H1 (cell line): ENCODE measurements around the gene RNASEH2C. TPM values are rescaled to one million over a fixed set of nuclear protein-coding genes. Genes with fewer than 3 reads are reported as not detected.

Source experiments
- CTCF ChIA-PET: fragments of 300-600 bp; sonication (Branson Sonifier 250); formaldehyde crosslinking; loops from one replicate; lab custom pipeline; 2021; ENCODE audit not compliant: partially characterized antibody; lab: Charles Lee
- POLR2A ChIA-PET: fragments of 300-600 bp; sonication (Branson Sonifier 250); formaldehyde crosslinking; loops from one replicate; lab custom pipeline; 2021; ENCODE audit warnings: inconsistent platforms; ENCODE audit not compliant: partially characterized antibody; lab: Charles Lee
- DNase-seq, 2 experiments: peaks; one replicate each; pipeline versions ENCODE4 v3.0.0 to v3.0.0-alpha.2; 2010 to 2022; ENCODE audit warnings: low spot score in 2 of 2, low read depth in 1 of 2, mixed read lengths in 1 of 2
- FAIRE-seq: peaks from 2 replicates; lab custom pipeline; 2011; peaks lifted over from hg19 to GRCh38; lab: Jason Lieb, UNC
- H2AFZ ChIP-seq: 2 replicates; pipeline ENCODE4 v1.8.1; 2012; ENCODE audit warnings: low read length, inconsistent platforms
- H2AK5ac ChIP-seq: 2 replicates; pipeline ENCODE4 v1.6.1; 2013; ENCODE audit warnings: low read depth, low read length
- H2BK120ac ChIP-seq: replicated peaks from 2 replicates; pipeline ENCODE3; 2013; ENCODE audit warnings: low read depth, low read length, inconsistent platforms
- H2BK12ac ChIP-seq: 2 replicates; pipeline ENCODE4 v1.6.1; 2013; ENCODE audit warnings: low read depth, low read length
- H2BK15ac ChIP-seq: 2 replicates; pipeline ENCODE4 v1.6.1; 2013; ENCODE audit warnings: low read length
- H2BK20ac ChIP-seq: 2 replicates; pipeline ENCODE4 v1.6.1; 2013; ENCODE audit warnings: low read length
- H2BK5ac ChIP-seq: 2 replicates; pipeline ENCODE4 v1.6.1; 2013; ENCODE audit warnings: low read depth, low read length
- H3K14ac ChIP-seq: 2 replicates; pipeline ENCODE4 v1.6.1; 2013; ENCODE audit warnings: inconsistent platforms; ENCODE audit not compliant: insufficient read length
- H3K18ac ChIP-seq: 2 replicates; pipeline ENCODE4 v1.6.1; 2013; ENCODE audit warnings: low read length; ENCODE audit errors: extremely low read depth
- H3K23ac ChIP-seq: 2 replicates; pipeline ENCODE4 v1.6.1; 2013; ENCODE audit warnings: inconsistent platforms; ENCODE audit not compliant: insufficient read length
- H3K23me2 ChIP-seq: 2 replicates; pipeline ENCODE4 v1.6.1; 2013; ENCODE audit warnings: low read depth, low read length
- H3K27ac ChIP-seq: 2 replicates; pipeline ENCODE4 v1.6.1; 2011; ENCODE audit warnings: low read depth, low read length, inconsistent platforms
- H3K27me3 ChIP-seq, 4 experiments: replicated peaks in 1 of 4; 1 replicate in 1 of 4; 2 replicates in 3 of 4; pipeline versions ENCODE4 v1.6.1 to v1.8.1; 2011 to 2013; ENCODE audit warnings: low read length in 3 of 4, mild to moderate bottlenecking in 3 of 4, inconsistent platforms in 2 of 4, mixed read lengths in 2 of 4, moderate library complexity in 1 of 4; ENCODE audit not compliant: control insufficient read depth in 3 of 4, insufficient read depth in 3 of 4; ENCODE audit errors: extremely low read depth in 1 of 4
- H3K36me3 ChIP-seq, 4 experiments: 2 replicates each; pipeline versions ENCODE4 v1.6.1 to v1.8.1; 2011 to 2013; ENCODE audit warnings: mild to moderate bottlenecking in 4 of 4, low read length in 3 of 4, moderate library complexity in 2 of 4, control low read depth in 1 of 4, inconsistent platforms in 1 of 4; ENCODE audit not compliant: insufficient read depth in 4 of 4, control insufficient read depth in 2 of 4
- H3K4ac ChIP-seq: replicated peaks from 2 replicates; pipeline ENCODE3; 2013; ENCODE audit warnings: low read length, low read depth, mixed read lengths, inconsistent platforms; ENCODE audit not compliant: insufficient read length
- H3K4me1 ChIP-seq, 4 experiments: replicated peaks in 1 of 4; 1 replicate in 1 of 4; 2 replicates in 3 of 4; pipeline versions ENCODE4 v1.6.1 to v1.8.1; 2011 to 2013; ENCODE audit warnings: low read length in 3 of 4, inconsistent platforms in 2 of 4, mixed read lengths in 1 of 4; ENCODE audit not compliant: insufficient read depth in 4 of 4, control insufficient read depth in 3 of 4
- H3K4me2 ChIP-seq, 2 experiments: 2 replicates each; pipeline versions ENCODE4 v1.6.1 to v1.8.1; 2011 to 2013; ENCODE audit warnings: low read depth in 2 of 2, low read length in 2 of 2, control low read depth in 1 of 2, inconsistent platforms in 1 of 2, mild to moderate bottlenecking in 1 of 2; ENCODE audit not compliant: insufficient read depth in 1 of 2
- H3K4me3 ChIP-seq, 4 experiments: fragments of 200-600, 300-600 bp in 1 of 4; sonication (generic), shearing (Covaris generic), sonication (Bioruptor Twin) in 1 of 4; 2 replicates each; pipeline versions ENCODE4 v1.5.1 to v1.8.1; 2011 to 2016; ENCODE audit warnings: low read length in 4 of 4, low read depth in 3 of 4, control low read depth in 2 of 4, inconsistent platforms in 2 of 4, mild to moderate bottlenecking in 2 of 4, mixed read lengths in 1 of 4, moderate library complexity in 1 of 4; ENCODE audit not compliant: insufficient read depth in 2 of 4; ENCODE audit errors: extremely low read depth in 1 of 4
- H3K56ac ChIP-seq: replicated peaks from 2 replicates; pipeline ENCODE3; 2013; ENCODE audit warnings: low read depth, mild to moderate bottlenecking, mixed read lengths, low read length, inconsistent platforms; ENCODE audit not compliant: insufficient read length
- H3K79me1 ChIP-seq: 2 replicates; pipeline ENCODE4 v1.6.1; 2013; ENCODE audit warnings: low read depth, low read length, control low read depth
- H3K79me2 ChIP-seq, 2 experiments: 2 replicates each; pipeline versions ENCODE4 v1.6.1 to v1.8.1; 2012 to 2013; ENCODE audit warnings: low read length in 2 of 2, mild to moderate bottlenecking in 2 of 2, inconsistent platforms in 1 of 2; ENCODE audit not compliant: insufficient read depth in 2 of 2, control insufficient read depth in 1 of 2
- H3K9ac ChIP-seq, 4 experiments: replicated peaks in 1 of 4; 1 replicate in 1 of 4; 2 replicates in 3 of 4; pipeline versions ENCODE4 v1.6.1 to v1.8.1; 2011 to 2013; ENCODE audit warnings: low read depth in 3 of 4, low read length in 3 of 4, control low read depth in 2 of 4, mild to moderate bottlenecking in 2 of 4, moderate library complexity in 2 of 4, inconsistent platforms in 1 of 4; ENCODE audit errors: extremely low read depth in 1 of 4
- H3K9me3 ChIP-seq, 2 experiments: 2 replicates each; pipeline versions ENCODE4 v1.6.1 to v1.8.1; 2012 to 2013; ENCODE audit warnings: mild to moderate bottlenecking in 2 of 2, moderate library complexity in 2 of 2, control low read depth in 1 of 2, inconsistent platforms in 1 of 2, low read depth in 1 of 2, low read length in 1 of 2, mixed read lengths in 1 of 2; ENCODE audit not compliant: insufficient read depth in 2 of 2
- H4K20me1 ChIP-seq, 2 experiments: replicated peaks in 1 of 2; 2 replicates each; pipeline versions ENCODE3 to v1.8.1; 2011 to 2013; ENCODE audit warnings: inconsistent platforms in 2 of 2, low read length in 2 of 2, mild to moderate bottlenecking in 1 of 2; ENCODE audit not compliant: insufficient read depth in 2 of 2, control insufficient read depth in 1 of 2
- H4K5ac ChIP-seq: 2 replicates; pipeline ENCODE4 v1.6.1; 2013; ENCODE audit warnings: low read length, low read depth, mixed read lengths, inconsistent platforms; ENCODE audit not compliant: insufficient read length
- H4K8ac ChIP-seq: 2 replicates; pipeline ENCODE4 v1.8.0; 2013; ENCODE audit warnings: mild to moderate bottlenecking, moderate library complexity, low read length, inconsistent platforms; ENCODE audit not compliant: insufficient read depth; ENCODE audit errors: extremely low read depth
- H4K91ac ChIP-seq: replicated peaks from 2 replicates; pipeline ENCODE3; 2013; ENCODE audit warnings: low read length, mixed read lengths, inconsistent platforms; ENCODE audit not compliant: insufficient read length
- CREB1 ChIP-seq: IDR thresholded peaks from 2 replicates; pipeline ENCODE4 v1.6.1; 2012; ENCODE audit warnings: inconsistent platforms
- FOSL1 ChIP-seq: IDR thresholded peaks from 2 replicates; pipeline ENCODE4 v1.6.1; 2011; ENCODE audit warnings: mild to moderate bottlenecking, low read depth, low read length, moderate library complexity; ENCODE audit not compliant: insufficient read depth
- MAX ChIP-seq: IDR thresholded peaks from 2 replicates; pipeline ENCODE4 v1.6.1; 2012; ENCODE audit warnings: inconsistent platforms
- POLR2A ChIP-seq, 2 experiments: IDR thresholded peaks; 1 replicate in 1 of 2; 2 replicates in 1 of 2; pipeline ENCODE4 v1.6.1; 2011; ENCODE audit warnings: low read depth in 2 of 2, low read length in 2 of 2, mild to moderate bottlenecking in 2 of 2; ENCODE audit errors: control extremely low read depth in 1 of 2
- POLR2AphosphoS5 ChIP-seq: IDR thresholded peaks from 2 replicates; pipeline ENCODE4 v1.6.1; 2011; ENCODE audit warnings: low read depth, low read length
- RAD21 ChIP-seq, 2 experiments: IDR thresholded peaks in 1 of 2; conservative IDR thresholded peaks in 1 of 2; 2 replicates each; pipeline ENCODE4 v1.6.1; 2011; ENCODE audit warnings: low read depth in 2 of 2, low read length in 2 of 2, improper control_type of control experiment in 1 of 2, inconsistent platforms in 1 of 2, mild to moderate bottlenecking in 1 of 2, moderate library complexity in 1 of 2
- RBBP5 ChIP-seq: IDR thresholded peaks from 2 replicates; pipeline ENCODE4 v1.7.1; 2012; ENCODE audit warnings: low read depth, mild to moderate bottlenecking, inconsistent platforms, low read length, moderate library complexity, borderline replicate concordance
- RXRA ChIP-seq: IDR thresholded peaks from 2 replicates; pipeline ENCODE4 v1.6.1; 2011; ENCODE audit warnings: low read depth, mild to moderate bottlenecking, low read length, moderate library complexity; ENCODE audit not compliant: insufficient read depth
- SIRT6 ChIP-seq: IDR thresholded peaks from one replicate; pipeline ENCODE4 v1.7.1; 2012; ENCODE audit warnings: low read length, inconsistent platforms
- SIX5 ChIP-seq: IDR thresholded peaks from 2 replicates; pipeline ENCODE4 v1.6.1; 2011; ENCODE audit warnings: mild to moderate bottlenecking, low read depth, low read length
- SP1 ChIP-seq: IDR thresholded peaks from 2 replicates; pipeline ENCODE4 v1.6.1; 2011; ENCODE audit warnings: low read depth, low read length
- SP2 ChIP-seq: IDR thresholded peaks from 2 replicates; pipeline ENCODE4 v1.6.1; 2012; ENCODE audit warnings: mild to moderate bottlenecking, low read length, inconsistent platforms
- ZNF274 ChIP-seq: IDR thresholded peaks from 2 replicates; pipeline ENCODE4 v1.7.0; 2012; ENCODE audit warnings: low read length, borderline replicate concordance; ENCODE audit errors: extremely low read depth
- WGBS, 2 experiments: shearing (Covaris generic) in 1 of 2; methylation state at CpG; one replicate each; pipeline versions ENCODE4 v1.1.6 to v1.1.7; 2013 to 2015; ENCODE audit warnings: low lambda C conversion rate in 2 of 2, mixed read lengths in 2 of 2, inconsistent platforms in 1 of 2, low coverage in 1 of 2, missing lambda C conversion rate in 1 of 2; ENCODE audit not compliant: insufficient replicate concordance in 2 of 2, insufficient coverage in 1 of 2, insufficient read length in 1 of 2; ENCODE audit errors: extremely low coverage in 1 of 2, missing lambda C conversion rate in 1 of 2; 5-methylcytosine and 5-hydroxymethylcytosine counted together
- polyA plus RNA-seq, 7 experiments: library from polyadenylated mRNA; depleted of rRNA in 3 of 7; stranded (reverse) in 5 of 7; unstranded in 2 of 7; fragments of >200 nt in 5 of 7; fragments of 200-250 nt in 2 of 7; gene quantifications; 1 replicate in 5 of 7; 2 replicates in 1 of 7; 4 replicates in 1 of 7; pipeline versions ENCODE4 v1.2.1 to v1.2.3, GENCODE V29; 2011 to 2013; ENCODE audit warnings: missing spikeins in 2 of 7, mixed read lengths in 2 of 7
- total RNA-seq: library from RNA; stranded (reverse); fragmentation: NEBNext Ultra II Directional; extraction: Animal tissue kit (Norgen Biotek cat#: 25700); gene quantifications from 2 replicates; pipeline ENCODE4 v1.2.1, GENCODE V29; 2021
- TF ChIP-seq, protein P1 (sequence below): IDR thresholded peaks from 2 replicates; pipeline ENCODE4 v1.6.1; 2012; ENCODE audit warnings: low read length, inconsistent platforms

RNASEH2C gene
- total and polyA plus RNA-seq, 2 of the 8 experiments (the other 6 are each of a cell fraction or from before 2014, with no cell fraction given): 40.2 to 60.3 TPM

GRCh38 chr11:65744699-65745042 lies 24.1 kb upstream of the RNASEH2C start:
- Histone ChIP-seq H3K36me3 (no peaks in the 10 kb centered on the region), H2BK15ac (no peak overlapping the region), H3K4me1 (no peaks in the 10 kb centered on the region), H3K18ac (no peak overlapping the region), H4K8ac (no peak overlapping the region), H4K91ac (no peak overlapping the region), H3K4me2 (no peak overlapping the region), H3K79me1 (no peaks in the 10 kb centered on the region), H2BK5ac (no peak overlapping the region), H3K56ac (no peak overlapping the region), H4K5ac (no peak overlapping the region), H3K27ac (no peak overlapping the region), H2AFZ (no peak overlapping the region), H3K23ac (no peak overlapping the region), H2BK20ac (no peak overlapping the region), H3K27me3 (peaks cover 0 to 2% (median 0%) of the 10 kb centered on the region in 4 experiments; a peak in 1 of 7 replicates), H3K14ac (no peak overlapping the region), H2AK5ac (no peak overlapping the region), H2BK12ac (no peak overlapping the region), H2BK120ac (no peak overlapping the region), H3K4ac (no peak overlapping the region), H3K9ac (no peak overlapping the region), H3K23me2 (no peaks in the 10 kb centered on the region), H3K9me3 (peaks cover 3 to 16% of the 10 kb centered on the region in 2 experiments; a peak in 3 of 4 replicates), H3K4me3 (no peak overlapping the region), H4K20me1 (no peaks in the 10 kb centered on the region), H3K79me2 (no peaks in the 10 kb centered on the region)
- WGBS, 2 experiments: 65% methylated on average over 7 of the region's 8 CpGs; no CpG with 5 or more reads in 1 of the 2 experiments
- ChIA-PET POLR2A (interaction anchor here (1.1 to 1.2 kb wide), 2 partner anchors 24 to 31 kb away, joined by 3 to 4 read pairs; partner anchors contain the start of gene RNASEH2C), CTCF (interaction anchor here (0.6 to 2.2 kb wide), 22 partner anchors 10 to 461 kb away, joined by 3 to 8 read pairs (median 4); no protein-coding TSS in a partner anchor)
- FAIRE-seq (no peak), DNase-seq (no peak)
- TF ChIP-seq POLR2A (IDR thresholded peaks at IDR 0.05; ENCODE audit: control extremely low read depth in 1 of 2, low read depth in 2 of 2, low read length in 2 of 2): no peak
- no peak for TF ChIP-seq SP1
- no peak for TF ChIP-seq SIRT6
- TF ChIP-seq SP2: no peak
- no peak for TF ChIP-seq CREB1
- TF ChIP-seq RAD21 (IDR thresholded peaks at IDR 0.05 in 1 of 2, conservative IDR thresholded peaks at IDR 0.05 in 1 of 2; ENCODE audit: low read depth in 2 of 2, low read length in 2 of 2): no peak
- no peak for TF ChIP-seq SIX5
- no peak for TF ChIP-seq ZNF274
- TF ChIP-seq, protein P1, sequence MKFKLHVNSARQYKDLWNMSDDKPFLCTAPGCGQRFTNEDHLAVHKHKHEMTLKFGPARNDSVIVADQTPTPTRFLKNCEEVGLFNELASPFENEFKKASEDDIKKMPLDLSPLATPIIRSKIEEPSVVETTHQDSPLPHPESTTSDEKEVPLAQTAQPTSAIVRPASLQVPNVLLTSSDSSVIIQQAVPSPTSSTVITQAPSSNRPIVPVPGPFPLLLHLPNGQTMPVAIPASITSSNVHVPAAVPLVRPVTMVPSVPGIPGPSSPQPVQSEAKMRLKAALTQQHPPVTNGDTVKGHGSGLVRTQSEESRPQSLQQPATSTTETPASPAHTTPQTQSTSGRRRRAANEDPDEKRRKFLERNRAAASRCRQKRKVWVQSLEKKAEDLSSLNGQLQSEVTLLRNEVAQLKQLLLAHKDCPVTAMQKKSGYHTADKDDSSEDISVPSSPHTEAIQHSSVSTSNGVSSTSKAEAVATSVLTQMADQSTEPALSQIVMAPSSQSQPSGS: no peak
- TF ChIP-seq POLR2AphosphoS5: no peak
- TF ChIP-seq MAX: no peak
- no peak for TF ChIP-seq RBBP5
- no peak for TF ChIP-seq RXRA
- no peak for TF ChIP-seq FOSL1
